G401.6 (cell line): ENCODE measurements around the gene STK39.
A peak's percentile ranks its signal among the peaks of the same experiment; 100 is the strongest.
"Not testable (repeated sequence)": the region's sequence is repeated elsewhere in the genome, so short reads cannot be mapped to it uniquely, and the experiment has no call there.

Source experiments
- FAIRE-seq: peaks from 2 replicates; lab custom pipeline; 2012; peaks lifted over from hg19 to GRCh38; lab: Jason Lieb, UNC

Gene STK39

DNA sequence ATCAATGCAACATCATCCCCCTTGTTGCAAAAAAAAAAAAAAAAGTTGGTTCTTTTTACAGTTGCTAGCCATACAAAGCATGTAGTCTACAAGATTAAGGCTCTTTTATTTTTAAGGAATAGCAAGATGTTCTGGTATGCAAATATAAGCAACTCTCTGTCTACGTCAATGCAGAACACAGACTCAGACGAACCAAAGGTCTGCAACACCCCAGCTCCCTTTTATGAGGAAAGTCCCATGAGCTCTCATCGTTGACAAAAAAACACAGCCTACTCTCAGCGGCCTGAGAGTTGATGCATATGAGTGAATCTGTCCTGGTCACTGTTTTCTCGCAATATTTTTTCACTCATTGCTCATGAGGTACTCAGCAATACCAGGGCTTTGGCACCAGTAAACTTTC is 112.9 kb downstream of the STK39 start:
- FAIRE-seq = no peak

DNA sequence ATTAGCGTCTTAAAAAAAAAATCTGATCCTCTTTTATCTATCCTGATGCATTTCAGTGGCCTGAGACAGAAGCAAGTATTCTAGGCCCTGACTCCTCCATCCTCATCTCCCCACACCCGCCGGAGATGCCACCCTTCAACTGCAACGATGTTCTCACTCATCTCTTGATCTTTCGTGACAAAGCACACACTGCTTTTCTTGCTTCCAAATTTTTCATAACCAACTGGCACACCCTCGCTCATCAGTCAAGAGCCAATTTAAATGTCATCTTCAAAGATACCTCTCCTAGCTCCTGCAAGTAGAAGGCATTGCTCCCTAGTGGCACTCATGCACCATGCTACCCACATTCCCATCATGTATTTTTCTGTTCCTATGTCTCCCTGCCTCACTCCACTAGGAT is 115.0 kb downstream of the STK39 start:
- no peak for FAIRE-seq

DNA sequence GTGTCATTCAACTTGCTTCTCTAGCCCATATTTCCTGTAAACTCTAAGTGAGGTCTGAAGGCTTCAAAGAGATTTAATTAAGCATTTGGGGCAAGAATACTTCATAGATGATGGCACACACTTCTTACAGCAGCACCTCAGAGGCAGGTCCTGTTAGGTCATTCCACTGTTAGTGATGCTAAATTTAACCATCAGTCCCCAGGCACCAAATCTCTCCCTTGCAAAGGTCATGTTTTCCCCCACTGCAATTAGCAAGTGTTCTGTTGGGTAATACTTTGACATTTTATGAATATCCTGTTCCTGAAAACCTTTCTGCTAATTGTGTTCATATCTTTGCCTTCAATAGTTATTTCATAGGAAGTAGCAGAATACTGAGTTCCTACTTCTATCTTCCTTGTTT is 117.0 kb downstream of the STK39 start:
- FAIRE-seq = no peak

DNA sequence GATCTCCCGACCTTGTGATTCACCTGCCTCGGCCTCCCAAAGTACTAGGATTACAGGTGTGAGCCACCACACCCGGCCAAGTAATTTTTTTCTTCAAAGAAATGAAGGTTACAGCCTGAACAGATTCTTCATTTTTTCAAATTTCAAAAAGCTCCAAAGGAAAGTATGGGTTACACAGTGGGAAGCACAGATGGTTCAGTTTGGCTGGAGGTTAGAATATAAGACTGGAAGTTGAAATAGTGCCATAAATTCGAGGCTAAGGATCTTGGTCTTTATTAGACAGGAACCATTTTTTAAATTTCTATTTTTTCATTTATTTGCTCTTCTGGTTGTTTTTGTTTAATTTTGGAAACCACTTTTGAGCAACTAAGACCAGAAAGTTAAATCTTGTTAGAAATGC is 120.0 kb downstream of the STK39 start:
- FAIRE-seq = no peak

DNA sequence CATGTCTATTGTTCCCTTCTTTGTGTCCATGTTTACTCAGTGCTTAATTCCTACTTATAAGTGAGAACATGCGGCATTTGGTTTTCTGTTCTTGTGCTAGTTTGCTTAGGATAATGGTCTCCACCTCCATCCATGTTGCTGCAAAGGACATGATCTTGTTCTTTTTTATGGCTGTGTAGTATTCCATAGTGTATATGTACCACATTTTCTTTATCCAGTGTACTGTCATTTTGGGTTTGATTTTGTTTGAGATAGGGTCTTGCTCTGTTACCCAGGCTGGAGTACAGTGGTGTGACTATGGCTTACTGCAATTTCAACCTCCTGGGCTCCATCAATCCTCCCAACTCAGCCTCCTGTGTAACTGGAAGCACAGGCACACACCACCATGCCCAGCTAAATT is 125.2 kb downstream of the STK39 start:
- not testable (repeated sequence) for FAIRE-seq

DNA sequence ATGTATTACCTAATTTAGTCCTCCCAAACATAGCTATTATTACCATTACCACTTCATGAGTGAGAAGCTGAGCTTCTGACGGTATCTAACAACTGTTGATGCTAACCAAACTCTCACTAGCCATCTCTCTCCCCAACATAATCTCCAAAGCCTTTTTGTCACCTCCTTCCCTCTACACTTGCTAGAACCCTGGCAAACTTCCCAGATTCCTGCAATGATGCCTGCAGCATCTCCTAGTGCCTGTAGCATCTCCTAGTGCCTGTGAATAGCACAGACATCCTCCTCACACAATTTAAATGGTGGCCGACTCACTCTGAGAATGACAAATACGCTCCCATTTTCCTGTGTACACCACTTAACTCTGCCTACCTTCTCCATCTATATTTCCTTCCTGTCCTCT is 126.7 kb downstream of the STK39 start:
- FAIRE-seq = no peak

DNA sequence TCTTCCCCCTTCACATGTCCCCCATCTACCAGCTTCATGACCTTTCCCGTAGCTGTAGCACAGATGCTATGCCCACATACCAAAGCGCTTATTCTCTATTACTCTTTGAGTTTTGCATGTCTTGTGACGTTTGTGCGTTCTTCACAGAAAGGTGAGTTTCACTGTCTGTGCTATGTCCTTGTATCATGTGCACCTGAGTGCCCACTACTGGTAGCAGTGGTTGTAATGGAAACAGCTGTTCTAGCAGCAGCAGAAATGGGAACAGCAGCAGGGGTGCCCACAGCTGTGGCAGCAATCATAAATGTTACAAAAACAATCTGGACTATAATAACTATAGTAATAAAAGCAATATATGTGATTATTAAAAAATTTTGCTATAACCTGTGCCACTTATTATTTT is 127.1 kb downstream of the STK39 start:
- no peak for FAIRE-seq

DNA sequence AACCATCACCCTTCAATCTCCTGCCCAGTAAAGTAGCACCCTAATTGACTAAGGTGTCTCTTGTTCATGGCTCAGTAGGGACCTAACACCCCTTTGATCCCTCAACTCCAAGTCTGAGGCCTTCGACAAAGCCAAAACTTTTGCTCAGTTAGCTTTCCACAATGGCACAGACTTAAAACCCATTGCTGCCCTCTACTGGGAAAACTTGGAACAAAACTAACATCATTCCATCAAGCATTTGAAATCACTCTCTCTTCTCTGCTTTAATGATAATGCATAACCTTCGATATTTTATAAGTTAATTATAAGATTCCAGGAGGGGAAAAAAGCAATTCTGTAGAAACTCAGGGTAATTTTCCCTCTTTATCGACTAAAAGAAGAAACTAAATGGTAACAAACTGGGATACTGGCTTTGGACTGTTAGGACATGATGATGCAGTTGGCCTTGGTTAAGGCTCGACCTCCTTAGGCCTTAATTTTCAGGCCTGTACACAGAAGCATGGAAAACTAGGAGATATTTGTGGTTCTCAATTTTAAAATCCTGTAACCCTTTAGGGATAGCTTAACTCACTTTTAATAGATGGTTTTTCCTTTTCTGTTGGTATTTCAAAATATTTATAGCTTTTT is 127.8 kb downstream of the STK39 start:
- peak; percentile 39 for FAIRE-seq

DNA sequence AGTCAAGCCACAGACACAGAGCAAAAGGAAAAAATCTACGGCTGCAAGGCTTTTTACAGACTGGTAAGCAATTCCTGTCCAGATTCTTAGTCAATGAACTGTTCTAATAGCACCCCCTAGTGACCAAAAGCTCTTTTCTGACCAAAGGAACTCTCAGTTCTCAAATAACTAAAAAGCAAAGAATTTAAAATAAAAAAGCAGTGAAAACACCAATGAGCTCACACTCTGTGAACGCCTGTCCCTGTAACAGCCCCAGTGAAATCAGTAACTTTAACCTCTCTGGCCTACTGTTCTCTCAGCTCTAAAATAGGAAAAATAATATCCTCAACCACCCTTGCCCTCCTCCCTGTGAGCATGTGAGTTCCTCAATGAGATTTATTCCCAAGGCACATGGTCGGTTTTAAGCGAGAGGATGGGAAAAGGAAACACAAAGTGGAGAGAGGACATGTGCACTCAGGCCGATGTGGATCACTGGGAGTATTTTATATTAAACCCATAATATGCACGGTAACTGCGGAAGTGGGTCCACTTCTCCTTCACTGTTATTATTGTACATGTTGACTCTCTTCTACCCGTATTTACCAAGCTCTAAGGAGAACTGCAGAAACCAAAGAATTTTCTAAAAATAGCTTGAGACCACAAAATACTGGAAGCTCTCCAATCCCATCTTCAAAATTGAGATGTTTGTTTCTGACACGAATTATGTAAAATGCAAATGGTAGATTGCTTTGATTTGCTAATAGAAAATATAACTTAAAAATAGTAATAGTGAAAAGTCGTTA is 128.5 kb downstream of the STK39 start:
- FAIRE-seq = peak; percentile 23

DNA sequence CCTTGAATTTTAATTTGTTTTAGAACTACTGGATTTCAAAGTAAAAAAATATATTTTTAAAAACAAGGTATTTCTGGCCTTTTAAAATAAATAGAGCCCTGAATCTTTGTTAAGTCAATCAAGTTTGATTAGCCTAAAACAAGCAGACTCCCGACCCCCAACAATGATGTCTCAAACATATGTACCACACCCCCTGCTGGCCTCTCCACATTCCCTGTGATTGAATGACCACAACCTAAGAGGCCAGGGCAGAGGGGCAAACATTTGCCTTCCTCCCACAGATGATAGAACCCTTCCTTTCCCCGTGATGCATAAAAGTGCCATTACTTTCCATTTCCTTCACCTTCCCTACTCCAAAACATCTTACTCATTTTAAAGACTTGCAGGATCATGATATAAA is 130.9 kb downstream of the STK39 start:
- FAIRE-seq = no peak

DNA sequence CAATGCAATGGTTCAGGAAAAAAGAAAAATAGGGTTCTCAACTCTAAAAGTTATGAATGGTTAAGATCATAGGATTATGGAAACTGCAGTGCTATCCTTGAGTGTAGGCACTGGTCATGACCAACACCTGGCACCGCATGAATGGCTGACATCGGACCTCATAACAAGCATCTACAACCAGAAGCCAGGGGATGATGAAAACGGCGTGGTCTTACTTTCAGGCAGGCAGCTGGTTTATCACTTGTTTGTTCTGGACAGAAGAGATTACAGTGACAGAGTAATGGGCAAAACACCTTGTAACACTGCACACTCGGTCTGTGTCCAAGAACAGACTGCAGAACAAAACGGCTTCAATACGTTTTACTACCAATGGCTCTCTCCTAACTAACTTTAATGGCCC is 132.8 kb downstream of the STK39 start:
- no peak for FAIRE-seq

DNA sequence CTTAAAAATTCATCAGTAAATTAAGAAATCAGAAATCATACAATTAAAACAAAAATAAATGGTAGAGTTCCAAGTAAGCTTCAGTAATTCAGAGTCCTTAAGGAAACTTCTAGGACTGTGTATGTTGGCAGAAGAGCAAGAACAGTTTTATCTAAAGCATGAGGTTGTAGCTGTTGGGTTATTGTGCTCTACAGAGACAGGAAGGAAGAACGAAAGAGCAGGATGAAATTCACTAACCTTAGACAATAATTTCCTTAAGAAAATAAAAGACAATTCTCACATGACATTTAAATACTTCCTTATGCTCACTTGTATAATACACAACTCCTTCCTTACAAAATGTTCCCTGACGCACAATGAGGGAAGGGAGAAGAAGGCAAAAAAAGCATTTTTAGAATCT is 133.4 kb downstream of the STK39 start:
- no peak for FAIRE-seq

DNA sequence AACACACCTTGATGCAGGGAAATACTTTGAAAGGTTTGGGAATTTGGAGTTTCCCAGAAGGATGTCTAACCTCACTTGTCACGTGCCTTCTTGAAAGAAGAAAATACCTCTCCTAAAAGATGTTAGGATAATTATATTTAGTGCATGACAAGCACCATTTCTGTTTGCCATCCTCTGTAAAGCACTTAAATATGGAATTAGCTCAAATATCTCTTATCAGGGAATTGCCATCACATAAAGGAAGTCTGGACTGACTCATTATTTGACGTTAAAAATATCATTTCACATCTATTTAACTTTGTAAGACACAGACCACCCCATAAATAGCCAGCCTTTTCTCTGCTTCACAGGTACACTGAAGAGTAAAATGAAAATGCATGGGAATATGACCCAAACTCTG is 140.1 kb downstream of the STK39 start:
- no peak for FAIRE-seq

DNA sequence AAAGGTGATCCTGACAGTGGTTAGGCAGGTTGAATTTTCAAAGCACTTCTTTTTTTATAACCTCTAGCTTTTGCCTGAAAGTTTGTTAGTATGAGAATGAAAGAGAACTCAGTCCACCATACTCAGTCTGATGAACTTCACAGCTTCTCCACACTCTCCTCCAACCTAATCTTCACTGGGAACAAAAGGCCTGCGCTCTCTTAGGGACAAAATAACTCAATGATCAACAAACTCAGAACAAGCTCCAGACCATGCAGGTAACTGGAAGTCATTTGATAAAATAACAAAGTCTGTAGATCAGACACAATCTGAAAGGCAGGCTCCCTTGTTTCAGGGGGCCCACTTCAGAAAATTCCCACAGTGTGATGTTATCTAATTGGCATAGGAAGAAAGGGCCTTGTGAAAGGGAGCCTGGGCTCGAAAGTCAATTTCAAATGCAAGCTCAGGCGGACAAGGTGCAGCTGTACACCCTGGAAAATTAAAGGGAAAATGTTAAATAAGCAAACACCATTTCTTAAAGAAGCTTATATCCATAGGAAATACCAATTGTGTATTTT is 142.2 kb downstream of the STK39 start:
- no peak for FAIRE-seq

DNA sequence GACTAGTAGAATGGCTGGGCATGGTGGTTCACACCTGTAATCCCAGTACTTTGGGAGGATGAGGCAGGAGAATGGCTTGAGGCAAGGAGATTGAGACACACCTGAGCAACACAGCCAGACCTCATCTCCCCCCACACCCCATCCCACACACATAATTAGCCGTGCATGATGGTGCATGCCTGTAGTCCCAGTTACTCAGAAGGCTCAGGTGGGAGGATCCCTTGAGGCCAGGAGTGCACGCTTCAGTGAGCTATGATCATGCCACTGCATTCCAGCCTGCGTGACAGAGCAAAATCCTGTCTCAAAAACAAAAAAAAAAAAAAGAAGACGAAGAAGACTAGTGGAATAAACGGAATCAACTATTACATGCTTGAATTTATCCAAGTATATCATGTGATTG is 150.0 kb downstream of the STK39 start:
- no peak for FAIRE-seq

DNA sequence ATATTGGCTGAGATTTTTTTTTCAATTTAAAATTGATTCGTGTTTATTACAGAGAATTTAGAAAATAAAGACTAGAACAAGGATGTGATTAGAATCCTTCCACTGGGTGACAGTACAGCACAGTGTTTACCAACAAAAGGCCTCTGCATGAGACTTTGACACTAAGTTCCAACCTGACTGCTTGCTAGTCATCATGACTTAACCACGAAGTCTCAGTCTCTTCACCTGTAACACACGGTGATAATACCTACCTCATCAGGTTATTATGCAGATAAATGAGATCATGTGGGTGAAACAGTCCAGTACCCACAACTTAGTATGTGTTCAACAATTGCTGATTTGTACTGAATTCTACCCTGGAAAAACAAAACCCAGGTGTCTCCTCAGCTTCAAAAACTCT is 151.2 kb downstream of the STK39 start:
- FAIRE-seq = no peak

DNA sequence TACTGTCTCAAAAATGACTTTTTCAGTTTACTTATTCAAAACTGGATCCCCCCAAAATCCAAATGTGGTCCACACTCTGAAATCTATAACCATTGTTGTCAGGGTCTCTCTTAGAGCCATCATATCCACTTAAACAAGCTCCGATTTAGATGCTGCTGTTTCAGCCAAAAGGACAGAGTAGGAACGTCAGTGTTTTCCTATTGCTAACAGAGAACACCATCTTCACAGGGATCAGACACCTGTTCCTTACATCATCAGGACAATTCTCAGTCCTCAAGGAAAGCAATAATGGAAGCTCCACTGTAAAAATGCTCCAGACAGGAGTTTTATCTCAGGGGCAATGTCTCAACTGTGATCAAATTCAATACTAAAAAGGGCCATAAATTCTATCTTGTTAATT is 155.4 kb downstream of the STK39 start:
- FAIRE-seq = no peak

DNA sequence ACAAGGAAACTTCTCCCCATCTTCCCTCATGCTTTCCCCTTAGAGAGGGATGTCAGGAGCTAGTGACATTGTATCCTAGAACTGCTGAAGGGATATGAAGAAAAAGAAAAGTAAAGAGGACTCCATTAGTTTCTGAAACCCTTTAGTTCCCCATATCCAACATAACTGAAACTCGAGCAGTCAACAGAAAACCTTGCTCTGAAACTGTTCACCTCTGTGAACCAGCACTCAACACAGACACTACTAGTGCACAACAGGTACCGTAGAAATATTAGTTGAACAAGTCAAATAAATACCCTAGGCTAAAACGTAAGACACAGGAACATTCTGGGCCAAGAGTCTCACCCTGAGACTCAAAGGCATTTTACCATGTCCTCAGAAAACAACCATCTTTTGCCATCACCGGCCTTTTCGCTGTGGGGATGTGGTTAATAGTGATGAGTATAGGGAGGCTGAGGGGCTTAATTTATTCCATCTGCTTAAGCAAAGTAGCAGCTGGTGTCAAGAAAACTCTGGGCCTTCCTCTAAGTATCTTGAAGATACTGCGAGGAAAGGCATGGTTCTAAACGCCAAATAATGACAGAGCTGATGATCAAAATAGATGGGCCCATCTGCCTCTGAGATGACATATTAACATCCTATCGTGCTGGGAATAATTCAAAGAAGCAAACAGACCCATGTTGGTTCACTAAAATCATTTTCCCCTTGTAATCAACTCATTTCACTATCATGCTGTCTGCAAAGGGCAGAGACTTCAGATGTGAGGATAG is 156.8 kb downstream of the STK39 start:
- no peak for FAIRE-seq

DNA sequence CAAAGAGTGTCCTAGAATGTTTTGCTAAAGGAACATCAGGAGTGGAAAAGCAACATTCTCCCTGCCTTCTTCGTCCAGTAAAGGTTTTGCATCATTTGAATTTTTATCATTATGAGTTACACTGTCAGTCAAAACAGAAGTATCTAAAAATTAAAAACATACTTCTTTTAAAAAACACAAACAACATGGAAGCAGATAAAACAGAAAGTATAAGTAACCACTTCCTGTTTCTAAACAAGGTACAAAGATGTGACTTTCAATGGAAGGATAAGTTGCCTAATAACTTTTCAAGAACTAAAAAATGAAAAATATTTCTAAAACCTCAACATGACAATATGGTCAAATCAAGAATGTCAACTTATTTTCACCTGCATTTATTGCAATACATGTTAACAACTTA is 158.2 kb downstream of the STK39 start:
- FAIRE-seq = no peak

DNA sequence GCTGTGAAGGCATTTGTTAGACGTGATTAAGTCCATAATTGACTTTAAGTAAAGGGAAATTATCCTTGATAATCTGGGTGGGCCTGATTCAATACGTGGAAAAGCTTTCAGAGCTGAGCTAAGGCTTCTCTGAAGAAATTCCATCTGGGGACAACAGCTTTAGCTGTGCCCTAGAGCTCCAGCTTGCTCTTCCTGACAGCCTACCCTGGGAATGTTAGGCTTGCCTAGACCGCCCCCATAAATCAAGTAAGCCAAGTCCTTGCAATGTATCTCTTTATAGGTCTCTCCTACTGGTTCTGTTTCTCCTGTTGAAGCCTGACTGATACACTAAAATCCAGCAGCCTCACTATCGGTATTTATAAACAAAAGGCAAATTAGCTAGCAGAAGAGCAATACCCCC is 160.0 kb downstream of the STK39 start:
- FAIRE-seq = no peak

DNA sequence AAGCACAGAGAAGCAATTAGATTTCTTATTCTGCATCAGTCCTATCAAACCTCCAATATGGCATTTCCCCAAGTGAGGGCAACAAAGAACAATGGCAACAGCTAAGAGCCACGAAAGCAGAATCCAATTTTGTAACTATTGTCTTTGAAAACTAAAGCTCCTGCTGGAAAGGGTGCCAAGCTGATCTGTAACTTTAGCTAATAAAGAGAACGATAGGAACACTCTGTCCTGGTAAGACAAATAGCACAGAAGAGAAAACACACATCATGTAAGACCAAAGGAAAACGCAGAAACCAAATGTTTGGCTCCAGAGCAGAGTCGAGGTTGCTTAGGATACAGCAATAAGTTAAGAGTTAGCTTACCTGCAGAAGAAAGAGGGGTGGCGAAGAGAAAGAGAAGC is 160.5 kb downstream of the STK39 start:
- FAIRE-seq = no peak

DNA sequence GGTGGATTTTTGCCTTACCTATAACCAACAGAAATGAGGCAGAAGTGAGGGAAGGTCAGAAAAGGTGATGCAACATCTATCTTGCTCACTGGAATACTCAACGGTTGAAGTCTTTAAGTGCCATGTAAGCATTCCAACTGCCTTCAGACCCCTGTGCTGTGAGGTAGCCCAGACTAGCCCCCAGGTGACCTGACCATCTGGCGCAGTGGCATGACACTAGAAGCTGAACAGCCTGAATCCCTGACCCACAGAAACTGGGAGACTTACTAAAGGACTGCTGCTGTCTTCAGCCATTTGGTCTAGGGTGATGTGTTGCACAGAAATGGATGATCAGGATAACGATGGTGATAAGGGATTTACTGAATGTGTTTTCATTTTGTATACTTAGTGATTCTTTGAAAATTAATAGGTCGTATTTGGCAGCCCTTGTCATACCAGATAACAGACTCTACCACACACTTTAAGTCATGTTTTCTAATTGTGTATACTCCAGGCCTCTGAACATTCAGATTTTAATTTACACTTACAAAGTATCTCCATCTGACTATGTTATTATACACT is 161.5 kb downstream of the STK39 start:
- no peak for FAIRE-seq

DNA sequence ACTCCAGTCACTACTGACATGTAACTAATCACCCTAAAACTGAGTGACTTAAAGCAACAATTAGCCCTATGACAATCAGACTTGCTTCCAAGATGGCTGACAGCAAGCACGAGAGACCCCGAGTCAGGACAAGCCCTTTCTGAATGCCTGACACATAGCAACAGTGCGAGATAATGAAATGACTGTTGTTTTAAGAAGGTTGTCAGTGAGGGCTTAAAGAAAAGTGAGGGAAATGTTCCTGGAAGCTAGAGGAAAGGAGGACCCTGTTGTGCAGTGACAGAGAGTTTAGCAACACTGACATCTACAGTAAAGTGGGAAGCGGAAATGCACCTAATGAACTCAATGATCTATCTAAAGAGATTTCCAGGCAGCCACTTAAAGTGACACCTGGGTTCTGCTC is 163.1 kb downstream of the STK39 start:
- no peak for FAIRE-seq
